HG03097 (cell line): Measurements from ENCODE around the gene MAP3K15.

ENCODE experiments used
- ATAC-seq: cut with Tn5 transposase; IDR thresholded peaks from one replicate; pipeline ENCODE4 v1.9.1; 2021; ENCODE audit not compliant: unreplicated experiment, low FRiP score

The MAP3K15 gene

DNA sequence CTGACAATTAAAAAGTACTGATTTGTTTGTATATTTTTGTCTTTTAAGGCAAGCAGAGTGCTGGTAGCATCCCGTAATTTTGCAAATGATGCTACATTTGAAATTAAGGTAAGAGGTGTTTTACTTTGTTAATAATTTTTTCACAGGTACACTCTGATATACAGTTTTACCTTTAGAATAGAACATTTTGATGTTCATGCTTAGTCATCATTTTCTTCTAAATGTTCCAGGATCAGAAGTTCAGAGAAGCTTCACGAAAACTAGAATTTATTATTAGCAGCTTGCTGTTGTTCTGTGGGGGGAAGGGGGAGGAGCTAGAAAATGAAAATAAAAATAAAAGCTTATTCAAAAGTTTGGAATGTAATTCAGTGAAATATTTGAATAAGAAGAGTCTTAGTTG is 166.0 kb downstream of the MAP3K15 start:
- ATAC-seq = no peak

DNA sequence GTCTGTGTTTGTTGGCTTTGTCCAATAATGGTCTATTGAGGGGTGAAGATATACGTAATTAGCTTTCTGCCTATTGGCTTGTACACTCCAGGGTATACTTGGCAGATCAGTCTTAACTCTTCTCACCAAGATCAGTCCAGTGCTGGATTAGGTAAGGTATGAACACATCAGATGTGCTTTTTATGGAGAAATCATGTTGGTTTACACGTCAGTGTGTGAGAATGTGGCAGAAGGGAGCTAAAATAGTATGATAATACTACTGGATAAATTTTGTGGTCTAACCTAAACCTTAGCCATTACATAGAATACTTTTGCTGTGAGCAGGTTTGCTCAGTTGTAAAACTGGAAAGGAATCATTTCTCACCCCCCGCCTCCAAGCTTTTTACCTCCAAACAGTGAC is 167.4 kb downstream of the MAP3K15 start:
- no peak for ATAC-seq

DNA sequence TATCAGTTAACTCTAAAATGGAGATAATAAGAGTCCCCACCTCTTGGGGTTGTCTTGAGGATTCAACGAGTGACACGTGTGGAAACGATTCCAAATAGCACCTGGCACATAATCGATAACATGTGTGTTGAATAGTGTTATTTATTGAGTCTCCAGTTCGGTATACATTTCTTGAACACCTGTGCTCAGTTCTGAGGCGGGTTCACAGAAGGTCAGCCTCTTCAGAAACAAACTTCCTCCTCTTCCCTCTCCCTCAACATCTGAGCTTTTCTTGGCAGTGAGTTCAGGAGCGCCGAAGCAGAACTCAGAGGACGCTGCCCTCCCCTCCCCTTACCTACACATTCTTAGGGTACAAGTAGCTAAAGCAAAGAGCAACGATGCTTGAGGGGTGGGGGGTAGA is 170.6 kb downstream of the MAP3K15 start:
- ATAC-seq = no peak

DNA sequence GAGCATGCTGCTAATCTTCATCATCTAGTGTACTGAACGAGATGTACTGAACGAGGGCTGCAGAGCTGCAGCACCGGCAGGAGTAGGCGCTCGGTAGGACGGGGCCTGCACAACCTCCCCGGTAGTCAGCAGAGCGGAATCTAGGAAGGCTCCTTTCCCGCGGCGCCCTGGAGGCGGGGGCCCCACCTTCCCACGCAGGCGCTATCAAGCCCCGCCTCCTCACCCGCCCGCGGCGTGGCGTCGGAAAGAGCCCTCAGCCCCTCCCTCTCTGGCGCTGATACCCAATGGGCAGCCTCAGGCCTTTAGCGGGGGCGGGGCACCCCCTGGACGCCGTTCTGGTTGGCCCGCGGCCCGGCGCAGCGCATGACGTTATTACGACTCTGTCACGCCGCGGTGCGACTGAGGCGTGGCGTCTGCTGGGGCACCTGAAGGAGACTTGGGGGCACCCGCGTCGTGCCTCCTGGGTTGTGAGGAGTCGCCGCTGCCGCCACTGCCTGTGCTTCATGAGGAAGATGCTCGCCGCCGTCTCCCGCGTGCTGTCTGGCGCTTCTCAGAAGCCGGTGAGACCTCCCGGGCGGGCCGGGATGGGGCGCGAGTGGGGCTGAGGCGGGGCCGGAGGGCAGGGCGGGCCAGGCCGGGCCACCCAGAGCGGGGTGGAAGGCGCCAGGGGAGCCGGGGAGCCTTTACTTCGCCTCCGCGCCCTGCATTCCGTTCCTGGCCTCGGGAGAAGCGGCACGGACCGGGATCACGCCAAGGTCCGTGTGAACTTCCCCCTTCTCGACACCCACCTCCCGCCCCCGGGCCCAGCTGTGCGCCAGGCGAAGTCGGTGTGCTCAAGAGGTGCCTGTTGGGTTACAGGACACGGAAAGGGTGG is 171.5 kb downstream of the MAP3K15 start, which contains the start of gene PDHA1:
Gene PDHA1 (plus strand): TSS at position 393 of the 874 bp plus-strand sequence. CDS start 111 bp downstream, at position 504.
- peak; percentile 97 for ATAC-seq

DNA sequence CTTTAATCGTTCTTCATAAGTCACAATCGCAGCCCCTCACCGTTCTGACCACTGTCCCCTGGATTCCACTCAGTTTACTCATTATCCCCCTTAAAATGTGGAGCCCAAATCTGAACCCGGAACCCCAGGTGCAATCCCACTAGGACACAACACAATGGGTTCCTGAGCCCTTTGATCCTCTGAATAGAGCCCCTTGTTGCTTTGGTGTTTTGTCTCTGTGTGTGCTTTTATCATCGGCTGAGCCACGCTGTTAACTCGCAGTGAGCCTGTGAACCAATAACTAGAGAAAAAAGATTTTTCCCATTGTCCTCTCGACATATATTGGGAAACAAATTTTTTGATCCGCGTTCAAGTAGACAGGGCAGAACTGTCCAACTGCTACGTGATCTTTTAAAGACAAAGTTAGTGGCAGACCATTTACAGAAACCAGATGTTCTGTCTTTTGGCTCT is 172.2 kb downstream of the MAP3K15 start:
- no peak for ATAC-seq

DNA sequence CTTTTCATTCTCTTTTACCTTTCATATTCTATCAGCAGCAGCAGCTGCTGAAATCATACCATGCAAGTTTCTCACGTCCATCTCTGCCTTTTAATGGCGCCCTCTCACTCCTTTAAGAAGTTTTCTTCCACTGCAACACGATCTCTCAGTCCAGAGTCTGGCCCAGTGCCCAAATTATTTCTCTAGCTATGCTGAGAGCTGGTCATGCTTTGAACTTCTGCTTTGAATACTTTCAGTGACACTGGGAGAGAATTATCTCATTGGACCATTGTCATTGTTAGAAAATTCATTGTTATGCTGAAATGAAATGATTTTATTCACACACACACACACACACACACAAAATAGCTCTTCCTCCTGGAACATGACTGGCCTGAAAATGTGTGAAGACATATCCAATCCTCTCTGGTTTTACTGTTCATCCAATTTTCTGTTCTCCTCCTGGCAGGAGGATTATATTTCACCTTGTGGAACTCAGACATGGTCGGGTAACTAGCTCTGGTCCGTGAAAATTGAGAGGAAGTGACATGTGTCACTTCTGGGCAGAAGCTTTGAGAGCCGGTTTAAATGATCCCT is 172.9 kb downstream of the MAP3K15 start:
- no peak for ATAC-seq

DNA sequence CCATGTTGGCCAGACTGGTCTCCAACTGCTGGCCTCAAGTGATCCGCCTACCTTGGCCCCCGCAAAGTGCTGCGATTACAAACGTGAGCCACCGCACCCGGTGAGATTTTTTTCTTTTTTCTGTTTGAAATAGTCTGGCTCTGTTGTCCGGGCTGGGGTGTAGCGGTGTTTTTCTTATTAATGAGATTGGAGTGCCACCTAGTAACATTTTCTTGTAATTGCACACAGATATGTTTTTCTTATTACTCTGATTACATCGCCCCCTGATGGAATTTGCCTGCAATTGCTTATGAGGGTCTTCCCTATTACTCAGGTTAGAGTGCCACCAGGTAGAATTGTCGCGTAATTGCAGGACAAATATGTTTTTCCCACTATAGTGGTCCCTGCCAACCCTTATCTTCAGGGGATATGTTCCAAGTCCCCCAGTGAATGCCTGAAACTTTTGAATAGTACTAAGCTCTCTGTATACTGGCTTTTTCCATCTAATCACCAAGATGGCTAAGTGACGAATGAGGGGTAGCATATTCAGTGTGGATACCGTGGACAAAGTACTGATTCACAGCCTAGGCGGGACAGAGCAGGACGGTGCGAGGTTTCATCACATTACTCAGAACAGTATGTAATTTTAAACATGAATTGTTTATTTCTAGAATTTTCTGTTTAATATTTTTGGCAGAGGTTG is 180.2 kb downstream of the MAP3K15 start:
- no peak for ATAC-seq

DNA sequence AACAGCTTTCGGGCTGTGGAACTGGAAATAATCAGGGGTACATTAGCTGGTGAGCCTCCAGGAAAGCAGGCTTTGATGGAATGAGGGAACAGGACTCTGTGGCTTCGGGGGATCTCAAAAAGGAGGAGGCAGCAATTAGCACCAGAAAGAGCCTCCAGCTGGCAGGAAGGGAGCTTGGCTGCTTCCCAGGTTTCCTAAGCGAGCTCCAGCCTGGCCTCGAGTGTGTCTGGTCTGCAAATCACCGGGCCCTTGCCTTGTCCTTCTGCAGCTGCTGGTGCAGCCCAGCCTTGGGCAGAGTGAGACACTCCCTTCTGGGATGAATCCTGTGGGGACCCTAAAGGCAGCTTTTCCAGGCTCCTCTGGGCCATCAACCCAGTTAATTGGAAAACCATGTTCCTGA is 182.3 kb downstream of the MAP3K15 start:
- ATAC-seq = no peak

DNA sequence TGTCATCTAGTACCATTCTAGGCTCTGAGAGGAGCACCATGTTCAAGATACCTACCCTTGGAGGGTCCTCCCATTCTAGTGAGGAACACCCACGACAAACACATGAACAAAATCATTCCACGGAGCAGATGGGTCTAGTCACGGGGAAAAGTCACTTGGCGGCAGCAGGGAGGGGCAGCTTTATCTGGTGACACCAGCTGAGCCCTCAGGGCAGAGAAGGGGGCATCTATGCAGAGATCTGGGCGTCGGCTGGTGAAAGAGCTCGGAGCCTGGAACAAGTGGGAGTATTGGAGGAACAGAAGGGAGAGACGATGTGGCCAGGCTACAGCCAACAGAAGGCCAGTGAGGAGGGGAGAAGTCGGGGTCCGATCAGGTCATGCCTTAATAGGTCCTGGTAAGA is 183.5 kb downstream of the MAP3K15 start:
- no peak for ATAC-seq

DNA sequence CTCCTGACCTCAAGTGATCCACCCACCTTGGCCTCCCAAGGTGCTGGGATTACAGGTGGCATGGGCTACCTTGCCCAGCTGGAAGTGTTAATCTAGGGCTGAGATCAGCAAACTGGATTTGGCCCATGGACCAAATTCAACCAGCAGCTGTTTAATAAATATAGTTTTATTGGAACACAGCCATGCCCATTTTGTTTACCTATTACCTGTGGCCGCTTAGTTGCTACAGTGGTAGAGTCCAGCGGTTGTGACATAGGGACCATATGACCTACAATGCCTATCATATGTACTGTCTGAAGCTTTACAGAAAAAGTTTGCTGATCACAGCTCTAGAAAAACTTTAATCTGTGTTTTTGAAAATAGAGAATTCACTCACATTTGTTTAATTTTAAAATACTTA is 188.7 kb downstream of the MAP3K15 start:
- no peak for ATAC-seq
